ENCODE measurements around the gene FAM222B. TPM values are rescaled to one million over a fixed set of nuclear protein-coding genes. Genes with fewer than 3 reads are reported as not detected.
A peak's percentile ranks its signal among the peaks of the same experiment; 100 is the strongest.

The FAM222B gene
- total RNA-seq, 4 donors from 2014 or later: 23.2 to 41.0 (median 32.9) TPM

- intact Hi-C loops (cut with DNase I; ENCODE audit: low total_unique reads) (loop anchor here (2.0 kb wide), 1 partner anchor 22 kb away; the partner anchor contains the start of gene TLCD1), in situ Hi-C loops (cut with MboI; ENCODE audit: low pct_ligation_motif_present in 1 of 4, low pct_unique_long_range_greater_than_20kb in 1 of 4, low sequenced_read_pairs in 3 of 4) (no loop called here)
- H3K27ac ChIP-seq: peak overlapping the region; percentile 63 to 99 (median 98)
- H3K27me3 ChIP-seq: no peaks in the 10 kb centered on the region
- H3K36me3 ChIP-seq: no peaks in the 10 kb centered on the region
- TF ChIP-seq EP300 (IDR thresholded peaks at IDR 0.05; ENCODE audit: low read depth): no peak
- TF ChIP-seq POLR2A (IDR thresholded peaks at IDR 0.05): no peak
- no peak for TF ChIP-seq POLR2AphosphoS5 (IDR thresholded peaks at IDR 0.05)
- TF ChIP-seq, protein P1, sequence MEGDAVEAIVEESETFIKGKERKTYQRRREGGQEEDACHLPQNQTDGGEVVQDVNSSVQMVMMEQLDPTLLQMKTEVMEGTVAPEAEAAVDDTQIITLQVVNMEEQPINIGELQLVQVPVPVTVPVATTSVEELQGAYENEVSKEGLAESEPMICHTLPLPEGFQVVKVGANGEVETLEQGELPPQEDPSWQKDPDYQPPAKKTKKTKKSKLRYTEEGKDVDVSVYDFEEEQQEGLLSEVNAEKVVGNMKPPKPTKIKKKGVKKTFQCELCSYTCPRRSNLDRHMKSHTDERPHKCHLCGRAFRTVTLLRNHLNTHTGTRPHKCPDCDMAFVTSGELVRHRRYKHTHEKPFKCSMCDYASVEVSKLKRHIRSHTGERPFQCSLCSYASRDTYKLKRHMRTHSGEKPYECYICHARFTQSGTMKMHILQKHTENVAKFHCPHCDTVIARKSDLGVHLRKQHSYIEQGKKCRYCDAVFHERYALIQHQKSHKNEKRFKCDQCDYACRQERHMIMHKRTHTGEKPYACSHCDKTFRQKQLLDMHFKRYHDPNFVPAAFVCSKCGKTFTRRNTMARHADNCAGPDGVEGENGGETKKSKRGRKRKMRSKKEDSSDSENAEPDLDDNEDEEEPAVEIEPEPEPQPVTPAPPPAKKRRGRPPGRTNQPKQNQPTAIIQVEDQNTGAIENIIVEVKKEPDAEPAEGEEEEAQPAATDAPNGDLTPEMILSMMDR (IDR thresholded peaks at IDR 0.05): no peak
- no peaks in the 10 kb centered on the region for H3K9me3 ChIP-seq
- peaks cover 17 to 62% (median 52%) of the 10 kb centered on the region in 4 donors for H3K4me1 ChIP-seq
- no peak for DNase-seq
- 64% methylated on average over 18 of the region's 18 CpGs; no CpG with 5 or more reads in 1 of the 2 donors for WGBS, 2 donors (ENCODE audit: low coverage in 1 of 2)
- no peak overlapping the region for H3K4me3 ChIP-seq
These were observed 93.6 kb downstream of the FAM222B start for GRCh38 chr17:28748852-28749515.

GRCh38 chr17:28747801-28748750 is 94.5 kb downstream of the FAM222B start:
- no peak overlapping the region for H3K4me3 ChIP-seq
- in situ Hi-C loops (cut with MboI; ENCODE audit: low pct_ligation_motif_present in 1 of 4, low pct_unique_long_range_greater_than_20kb in 1 of 4, low sequenced_read_pairs in 3 of 4): no loop called here

DNA sequence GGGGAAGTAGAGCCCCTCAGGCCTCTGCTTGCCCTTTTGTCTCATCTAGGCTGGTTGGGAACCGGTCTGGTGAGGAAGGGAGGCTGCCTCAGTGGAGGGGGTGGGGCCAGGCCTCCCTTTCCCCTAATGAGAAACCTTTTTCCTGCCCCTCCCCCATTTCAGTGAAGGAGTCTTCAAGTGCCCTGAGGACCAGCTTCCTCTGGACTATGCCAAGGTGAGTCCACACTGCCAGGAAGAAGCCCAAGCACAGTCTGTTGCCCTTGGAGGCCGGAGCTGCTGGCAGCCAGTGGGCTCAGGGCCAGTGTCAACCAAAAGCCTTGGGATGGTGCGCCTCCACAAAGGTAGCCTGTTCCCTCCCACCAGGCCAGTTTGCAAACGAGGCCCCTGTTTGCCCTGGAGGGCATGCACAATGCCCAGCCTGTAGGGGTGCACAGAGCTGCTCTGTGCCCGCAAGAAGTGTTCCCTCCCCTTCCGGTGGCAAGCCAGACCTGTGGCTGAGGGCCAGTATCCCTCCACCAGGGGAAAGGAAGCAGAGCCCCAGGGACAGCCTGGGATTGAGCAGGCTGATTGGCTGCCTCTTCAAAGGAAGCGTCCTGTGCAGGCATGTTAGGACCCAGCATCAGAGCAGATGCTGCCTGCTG is 95.4 kb downstream of the FAM222B start:
- no peaks in the 10 kb centered on the region for H3K27me3 ChIP-seq
- peaks cover 17 to 74% (median 65%) of the 10 kb centered on the region in 4 donors for H3K4me1 ChIP-seq
- in situ Hi-C loops (cut with MboI; ENCODE audit: low pct_ligation_motif_present in 1 of 4, low pct_unique_long_range_greater_than_20kb in 1 of 4, low sequenced_read_pairs in 3 of 4): no loop called here
- H3K27ac ChIP-seq: peak overlapping the region; percentile 98 to 99 (median 98)
- H3K36me3 ChIP-seq: no peaks in the 10 kb centered on the region
- TF ChIP-seq, protein P1 (IDR thresholded peaks at IDR 0.05): peak in 1 of 5 experiments; percentile 23
- TF ChIP-seq POLR2AphosphoS5 (IDR thresholded peaks at IDR 0.05): no peak
- no peak for TF ChIP-seq EP300 (IDR thresholded peaks at IDR 0.05; ENCODE audit: low read depth)
- peak; percentile 24 for TF ChIP-seq POLR2A (IDR thresholded peaks at IDR 0.05)
- H3K9me3 ChIP-seq: no peaks in the 10 kb centered on the region
- peak; percentile 78 for DNase-seq
- intact Hi-C loops (cut with DNase I; ENCODE audit: low total_unique reads): no loop called here
- 22% methylated on average over 4 of the region's 7 CpGs; no CpG with 5 or more reads in 1 of the 2 donors for WGBS, 2 donors (ENCODE audit: low coverage in 1 of 2)
- peak overlapping the region in 2 of 4 donors; percentile 81 to 89 for H3K4me3 ChIP-seq

More at GRCh38 chr17:28747801-28748750, 94.5 kb downstream of the FAM222B start:
- Histone ChIP-seq H3K36me3 (no peaks in the 10 kb centered on the region), H3K4me1 (peaks cover 17 to 67% (median 57%) of the 10 kb centered on the region in 4 donors), H3K27me3 (no peaks in the 10 kb centered on the region), H3K9me3 (no peaks in the 10 kb centered on the region), H3K27ac (peak overlapping the region; percentile 98 to 99 (median 98))
- TF ChIP-seq, protein P1 (IDR thresholded peaks at IDR 0.05): no peak
- TF ChIP-seq POLR2AphosphoS5 (IDR thresholded peaks at IDR 0.05) (no peak), POLR2A (IDR thresholded peaks at IDR 0.05) (no peak), EP300 (IDR thresholded peaks at IDR 0.05; ENCODE audit: low read depth) (no peak)
- intact Hi-C loops (cut with DNase I; ENCODE audit: low total_unique reads): loop anchor here (2.0 kb wide), 1 partner anchor 21 kb away; the partner anchor contains the start of gene TLCD1
- WGBS, 2 donors (ENCODE audit: low coverage in 1 of 2): 83% methylated on average over 18 of the region's 18 CpGs; no CpG with 5 or more reads in 1 of the 2 donors
- DNase-seq: no peak
